Liver (tissue), 9 donors: ENCODE measurements around the gene CLEC18C. TPM values are rescaled to one million over a fixed set of nuclear protein-coding genes. Genes with fewer than 3 reads are reported as not detected.

ENCODE experiments used
- DNase-seq: peaks from one replicate; pipeline ENCODE4 v3.0.0-alpha.2; 2017; ENCODE audit warnings: low spot score
- H3K27ac ChIP-seq, 2 donors: one replicate each; pipeline ENCODE4 v1.7.0; 2013; ENCODE audit warnings: inconsistent platforms in 2 of 2, low read length in 2 of 2, control low read depth in 1 of 2, low read depth in 1 of 2, mild to moderate bottlenecking in 1 of 2
- H3K27me3 ChIP-seq, 4 donors: one replicate each; pipeline versions ENCODE4 v1.6.1 to v1.7.0; 2013; ENCODE audit warnings: low read length in 3 of 4, inconsistent platforms in 1 of 4, mild to moderate bottlenecking in 1 of 4, moderate library complexity in 1 of 4; ENCODE audit not compliant: control insufficient read depth in 4 of 4, insufficient read depth in 4 of 4
- H3K36me3 ChIP-seq, 4 donors: one replicate each; pipeline versions ENCODE4 v1.6.1 to v1.7.0; 2013; ENCODE audit warnings: low read length in 3 of 4, mild to moderate bottlenecking in 3 of 4, low read depth in 1 of 4, moderate library complexity in 1 of 4; ENCODE audit not compliant: control insufficient read depth in 4 of 4, insufficient read depth in 3 of 4
- H3K4me1 ChIP-seq, 4 donors: one replicate each; pipeline versions ENCODE4 v1.6.1 to v1.7.0; 2013; ENCODE audit warnings: low read length in 3 of 4, mild to moderate bottlenecking in 3 of 4, moderate library complexity in 1 of 4; ENCODE audit not compliant: control insufficient read depth in 4 of 4, insufficient read depth in 4 of 4
- H3K4me3 ChIP-seq, 3 donors: one replicate each; pipeline versions ENCODE4 v1.6.1 to v1.7.0; 2013; ENCODE audit warnings: low read length in 3 of 3, control low read depth in 1 of 3, low read depth in 1 of 3, mild to moderate bottlenecking in 1 of 3
- H3K9ac ChIP-seq, 2 donors: one replicate each; pipeline ENCODE4 v1.7.0; 2013; ENCODE audit warnings: low read length in 2 of 2, mild to moderate bottlenecking in 2 of 2, moderate library complexity in 2 of 2, control low read depth in 1 of 2, low read depth in 1 of 2
- H3K9me3 ChIP-seq, 4 donors: one replicate each; pipeline versions ENCODE4 v1.6.1 to v1.7.0; 2013; ENCODE audit warnings: low read length in 3 of 4; ENCODE audit not compliant: control insufficient read depth in 4 of 4
- ATF3 ChIP-seq: IDR thresholded peaks from 2 replicates; pipeline ENCODE4 v1.6.1; 2016; ENCODE audit warnings: antibody characterized with exemption
- CTCF ChIP-seq: fragments of 150-350 bp; IDR thresholded peaks from 2 replicates; pipeline ENCODE4 v1.5.1; 2017; ENCODE audit warnings: improper control_type of control experiment, low read depth, low read length; ENCODE audit not compliant: missing input control
- FOXA1 ChIP-seq: IDR thresholded peaks from 2 replicates; pipeline ENCODE4 v1.6.1; 2016; ENCODE audit warnings: antibody characterized with exemption
- GABPA ChIP-seq, 2 donors: IDR thresholded peaks in 1 of 2; conservative IDR thresholded peaks in 1 of 2; 2 replicates each; pipeline ENCODE4 v1.6.1; 2016; ENCODE audit warnings: antibody characterized with exemption in 2 of 2, mild to moderate bottlenecking in 1 of 2, moderate library complexity in 1 of 2
- JUND ChIP-seq, 2 donors: IDR thresholded peaks; 2 replicates each; pipeline ENCODE4 v1.6.1; 2016; ENCODE audit warnings: antibody characterized with exemption in 2 of 2
- MAX ChIP-seq: IDR thresholded peaks from 2 replicates; pipeline ENCODE4 v1.6.1; 2016; ENCODE audit warnings: antibody characterized with exemption
- NR2F2 ChIP-seq: IDR thresholded peaks from 2 replicates; pipeline ENCODE4 v1.6.1; 2016; ENCODE audit warnings: antibody characterized with exemption
- RAD21 ChIP-seq, 2 donors: IDR thresholded peaks; 2 replicates each; pipeline ENCODE4 v1.6.1; 2016; ENCODE audit warnings: antibody characterized with exemption in 2 of 2, mild to moderate bottlenecking in 2 of 2
- SP1 ChIP-seq: IDR thresholded peaks from 2 replicates; pipeline ENCODE4 v1.6.1; 2018; ENCODE audit warnings: antibody characterized with exemption, mild to moderate bottlenecking
- TAF1 ChIP-seq: conservative IDR thresholded peaks from 2 replicates; pipeline ENCODE4 v1.6.1; 2016; ENCODE audit warnings: antibody characterized with exemption, mild to moderate bottlenecking
- ZBTB33 ChIP-seq: IDR thresholded peaks from 2 replicates; pipeline ENCODE4 v1.6.1; 2016; ENCODE audit warnings: antibody characterized with exemption
- WGBS: extraction: QIAGEN DNeasy Blood & Tissue Kit; methylation state at CpG from one replicate; pipeline ENCODE4 v1.1.7; 2013; 5-methylcytosine and 5-hydroxymethylcytosine counted together
- polyA plus RNA-seq, 2 donors: library from polyadenylated mRNA; stranded (reverse) in 1 of 2; unstranded in 1 of 2; fragments of 200-250 nt in 1 of 2; fragments of >200 nt in 1 of 2; fragmentation: Nextera tagmentation in 1 of 2; extraction: Ambion mirVana in 1 of 2; gene quantifications; one replicate each; pipeline versions ENCODE4 v1.2.1 to v1.2.3, GENCODE V29; 2013 to 2015
- total RNA-seq, 2 donors: library from RNA; depleted of rRNA; stranded (reverse); fragments of >200 nt; gene quantifications; one replicate each; pipeline ENCODE4 v1.2.3, GENCODE V29; 2014
- TF ChIP-seq, protein P1 (sequence below): IDR thresholded peaks from 2 replicates; pipeline ENCODE4 v1.6.1; 2016; ENCODE audit warnings: antibody characterized with exemption, mild to moderate bottlenecking
- donor health status: healthy.
- donor health status: healthy.
- donor health status: healthy.
- donor health status: healthy.
- donor health status: healthy.

CLEC18C gene
- total and polyA plus RNA-seq, 4 donors: 0.03 to 0.25 (median 0.05) TPM; not detected in 1

- TF ChIP-seq, protein P1, sequence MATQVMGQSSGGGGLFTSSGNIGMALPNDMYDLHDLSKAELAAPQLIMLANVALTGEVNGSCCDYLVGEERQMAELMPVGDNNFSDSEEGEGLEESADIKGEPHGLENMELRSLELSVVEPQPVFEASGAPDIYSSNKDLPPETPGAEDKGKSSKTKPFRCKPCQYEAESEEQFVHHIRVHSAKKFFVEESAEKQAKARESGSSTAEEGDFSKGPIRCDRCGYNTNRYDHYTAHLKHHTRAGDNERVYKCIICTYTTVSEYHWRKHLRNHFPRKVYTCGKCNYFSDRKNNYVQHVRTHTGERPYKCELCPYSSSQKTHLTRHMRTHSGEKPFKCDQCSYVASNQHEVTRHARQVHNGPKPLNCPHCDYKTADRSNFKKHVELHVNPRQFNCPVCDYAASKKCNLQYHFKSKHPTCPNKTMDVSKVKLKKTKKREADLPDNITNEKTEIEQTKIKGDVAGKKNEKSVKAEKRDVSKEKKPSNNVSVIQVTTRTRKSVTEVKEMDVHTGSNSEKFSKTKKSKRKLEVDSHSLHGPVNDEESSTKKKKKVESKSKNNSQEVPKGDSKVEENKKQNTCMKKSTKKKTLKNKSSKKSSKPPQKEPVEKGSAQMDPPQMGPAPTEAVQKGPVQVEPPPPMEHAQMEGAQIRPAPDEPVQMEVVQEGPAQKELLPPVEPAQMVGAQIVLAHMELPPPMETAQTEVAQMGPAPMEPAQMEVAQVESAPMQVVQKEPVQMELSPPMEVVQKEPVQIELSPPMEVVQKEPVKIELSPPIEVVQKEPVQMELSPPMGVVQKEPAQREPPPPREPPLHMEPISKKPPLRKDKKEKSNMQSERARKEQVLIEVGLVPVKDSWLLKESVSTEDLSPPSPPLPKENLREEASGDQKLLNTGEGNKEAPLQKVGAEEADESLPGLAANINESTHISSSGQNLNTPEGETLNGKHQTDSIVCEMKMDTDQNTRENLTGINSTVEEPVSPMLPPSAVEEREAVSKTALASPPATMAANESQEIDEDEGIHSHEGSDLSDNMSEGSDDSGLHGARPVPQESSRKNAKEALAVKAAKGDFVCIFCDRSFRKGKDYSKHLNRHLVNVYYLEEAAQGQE: no peak
- no peak for TF ChIP-seq SP1
- TF ChIP-seq NR2F2: no peak
- TF ChIP-seq GABPA (IDR thresholded peaks at IDR 0.05 in 1 of 2, conservative IDR thresholded peaks at IDR 0.05 in 1 of 2): no peak
- TF ChIP-seq MAX: no peak
Measured at GRCh38 chr16:70160388-70160787, 13.2 kb upstream of the CLEC18C start (continued).

DNA sequence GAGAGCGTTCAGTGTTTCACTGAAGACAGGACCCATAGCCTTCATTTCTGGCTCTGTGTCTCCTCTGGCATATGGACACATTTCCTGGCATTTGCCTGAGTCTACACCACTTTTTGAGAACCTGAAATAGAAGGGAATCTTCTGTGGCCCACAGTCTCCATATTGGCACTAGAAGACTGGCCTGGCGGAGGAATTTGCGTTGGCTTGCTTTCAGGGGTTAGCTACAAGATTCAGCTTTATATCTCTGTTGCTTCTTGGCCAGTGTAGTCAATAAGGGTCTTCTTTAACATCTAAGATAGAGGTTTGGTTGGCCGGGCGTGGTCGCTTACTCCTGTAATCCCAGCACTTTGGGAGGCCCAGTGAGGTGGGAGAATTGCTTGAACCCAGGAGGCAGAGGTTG lies 12.8 kb upstream of the CLEC18C start:
- H3K27ac ChIP-seq: no peak overlapping the region
- no peak for TF ChIP-seq ZBTB33
- TF ChIP-seq FOXA1: no peak
- no peaks in the 10 kb centered on the region for H3K27me3 ChIP-seq
- DNase-seq: no peak
- H3K36me3 ChIP-seq: peaks cover 8 to 71% (median 49%) of the 10 kb centered on the region in 4 donors
- no peak overlapping the region for H3K4me3 ChIP-seq
- no peak overlapping the region for H3K9ac ChIP-seq
- WGBS: 98% methylated on average over 6 of the region's 6 CpGs
- H3K4me1 ChIP-seq: peaks cover 0 to 10% (median 6%) of the 10 kb centered on the region in 4 donors
- H3K9me3 ChIP-seq: no peaks in the 10 kb centered on the region

DNA sequence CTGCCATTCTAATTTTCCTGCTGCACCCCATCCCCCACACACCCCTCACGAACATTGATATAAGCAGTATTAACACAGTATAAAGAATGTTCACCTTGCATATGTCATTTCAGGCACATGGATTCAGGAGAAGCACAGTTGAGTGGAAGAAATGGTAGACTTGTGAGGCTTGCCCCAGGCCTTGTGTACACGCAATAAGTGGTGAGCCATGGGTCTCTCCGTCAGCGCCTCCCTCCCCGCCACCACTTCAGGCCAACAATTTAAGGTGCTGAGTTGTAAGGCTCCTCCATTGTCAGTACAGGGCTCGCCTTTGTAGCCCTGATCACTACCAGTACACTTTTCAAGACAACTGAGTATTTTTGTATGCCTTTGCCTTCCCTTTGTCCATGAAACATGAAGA lies 12.2 kb upstream of the CLEC18C start:
- H3K27ac ChIP-seq: no peak overlapping the region
- H3K9me3 ChIP-seq: no peaks in the 10 kb centered on the region
- no peak overlapping the region for H3K4me3 ChIP-seq
- H3K4me1 ChIP-seq: peaks cover 0 to 10% (median 6%) of the 10 kb centered on the region in 4 donors
- H3K27me3 ChIP-seq: no peaks in the 10 kb centered on the region
- WGBS: 94% methylated on average over 6 of the region's 6 CpGs
- H3K9ac ChIP-seq: no peak overlapping the region
- H3K36me3 ChIP-seq: peaks cover 8 to 65% (median 45%) of the 10 kb centered on the region in 4 donors
- TF ChIP-seq ZBTB33 (no peak), NR2F2 (no peak), MAX (no peak), FOXA1 (no peak), RAD21 (IDR thresholded peaks at IDR 0.05) (no peak), CTCF (no peak), TAF1 (no peak), SP1 (no peak), GABPA (IDR thresholded peaks at IDR 0.05 in 1 of 2, conservative IDR thresholded peaks at IDR 0.05 in 1 of 2) (no peak), JUND (IDR thresholded peaks at IDR 0.05) (no peak), ATF3 (no peak)
- DNase-seq: no peak
